Gastroesophageal sphincter (tissue), 3 donors: ENCODE results near the gene KCTD12.

Source experiments
- POLR2A ChIP-seq, 2 donors: fragments of 450-650 bp; IDR thresholded peaks; one replicate each; pipeline ENCODE4 v1.6.1; 2017; ENCODE audit warnings: antibody characterized with exemption in 2 of 2, mild to moderate bottlenecking in 2 of 2, moderate library complexity in 1 of 2
- POLR2AphosphoS5 ChIP-seq: sonication (generic); formaldehyde crosslinking; IDR thresholded peaks from one replicate; pipeline ENCODE4 v1.6.1; 2017; ENCODE audit warnings: antibody characterized with exemption
- TF ChIP-seq, protein P1 (sequence below), 4 experiments: fragments of 200-600 bp in 2 of 4; fragments of 450-650 bp in 2 of 4; sonication (generic) in 1 of 4; IDR thresholded peaks; one replicate each; pipeline ENCODE4 v1.5.1; 2017 to 2019; ENCODE audit warnings: antibody characterized with exemption in 4 of 4, mild to moderate bottlenecking in 2 of 4, moderate library complexity in 2 of 4

DNA sequence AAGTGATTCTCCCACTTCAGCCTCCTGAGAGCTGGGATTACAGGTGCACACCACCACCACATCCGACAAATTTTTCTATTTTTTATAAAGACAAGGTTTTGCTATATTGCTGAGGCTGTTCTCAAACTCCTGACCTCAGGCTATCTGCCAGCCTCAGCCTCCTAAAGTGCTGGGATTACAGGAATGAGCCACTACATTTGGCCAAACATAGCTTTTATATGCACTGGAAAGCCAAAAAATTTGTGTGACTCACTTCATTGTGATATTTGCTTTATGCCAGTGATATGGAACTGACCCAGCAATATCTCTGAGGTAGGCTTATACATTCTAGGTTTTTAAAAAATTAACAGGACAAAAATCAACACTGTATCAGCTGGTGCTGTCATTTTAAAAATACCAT, 35.3 kb upstream of the KCTD12 start:
- TF ChIP-seq POLR2A (IDR thresholded peaks at IDR 0.05) (no peak), POLR2AphosphoS5 (no peak)
- TF ChIP-seq, protein P1, sequence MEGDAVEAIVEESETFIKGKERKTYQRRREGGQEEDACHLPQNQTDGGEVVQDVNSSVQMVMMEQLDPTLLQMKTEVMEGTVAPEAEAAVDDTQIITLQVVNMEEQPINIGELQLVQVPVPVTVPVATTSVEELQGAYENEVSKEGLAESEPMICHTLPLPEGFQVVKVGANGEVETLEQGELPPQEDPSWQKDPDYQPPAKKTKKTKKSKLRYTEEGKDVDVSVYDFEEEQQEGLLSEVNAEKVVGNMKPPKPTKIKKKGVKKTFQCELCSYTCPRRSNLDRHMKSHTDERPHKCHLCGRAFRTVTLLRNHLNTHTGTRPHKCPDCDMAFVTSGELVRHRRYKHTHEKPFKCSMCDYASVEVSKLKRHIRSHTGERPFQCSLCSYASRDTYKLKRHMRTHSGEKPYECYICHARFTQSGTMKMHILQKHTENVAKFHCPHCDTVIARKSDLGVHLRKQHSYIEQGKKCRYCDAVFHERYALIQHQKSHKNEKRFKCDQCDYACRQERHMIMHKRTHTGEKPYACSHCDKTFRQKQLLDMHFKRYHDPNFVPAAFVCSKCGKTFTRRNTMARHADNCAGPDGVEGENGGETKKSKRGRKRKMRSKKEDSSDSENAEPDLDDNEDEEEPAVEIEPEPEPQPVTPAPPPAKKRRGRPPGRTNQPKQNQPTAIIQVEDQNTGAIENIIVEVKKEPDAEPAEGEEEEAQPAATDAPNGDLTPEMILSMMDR (IDR thresholded peaks at IDR 0.05) = no peak
